Head of caudate nucleus (tissue), 42 donors: ENCODE results near the gene BST1.
A peak's percentile ranks its signal among the peaks of the same experiment; 100 is the strongest.
"Not testable (repeated sequence)": the region's sequence is repeated elsewhere in the genome, so short reads cannot be mapped to it uniquely, and the experiment has no call there.

ENCODE experiments used
- DNase-seq, 42 donors: peaks; one replicate each; pipeline versions ENCODE4 v3.0.0 to v3.0.0-alpha.2; 2020 to 2021; ENCODE audit warnings: mixed read lengths in 7 of 42
- intact Hi-C: fragments of 100-400 bp; cut with DNase I; formaldehyde crosslinking; loops from one replicate; pipeline ENCODE4 v1.15.0; 2022

The BST1 gene

GRCh38 chr4:15736514-15737050 lies 33.7 kb downstream of the BST1 start:
- intact Hi-C loops, result no loop called here
- no peak for DNase-seq

GRCh38 chr4:15737255-15737654 lies 34.4 kb downstream of the BST1 start:
- intact Hi-C loops, result no loop called here
- DNase-seq, result peak in 3 of 42 donors; percentile 7 to 22 (median 20)

- peak in 8 of 42 donors; percentile 6 to 58 (median 16) for DNase-seq
- intact Hi-C loops, result no loop called here
Observed at GRCh38 chr4:15738877-15739276, 36.0 kb downstream of the BST1 start.

- no peak for DNase-seq
- intact Hi-C loops, result no loop called here
Observed at GRCh38 chr4:15740764-15741404, 38.0 kb downstream of the BST1 start.

- intact Hi-C loops, result no loop called here
Observed at GRCh38 chr4:15742083-15742582, 39.3 kb downstream of the BST1 start.

GRCh38 chr4:15742637-15743036 lies 39.8 kb downstream of the BST1 start:
- no peak for DNase-seq

More at GRCh38 chr4:15742083-15742582, 39.3 kb downstream of the BST1 start:
- DNase-seq, result no peak

GRCh38 chr4:15744016-15744545 lies 41.2 kb downstream of the BST1 start:
- intact Hi-C loops, result no loop called here
- DNase-seq, result no peak

More at GRCh38 chr4:15742637-15743036, 39.8 kb downstream of the BST1 start:
- intact Hi-C loops, result no loop called here

- no peak for DNase-seq
- intact Hi-C loops, result no loop called here
Observed at GRCh38 chr4:15746110-15746509, 43.2 kb downstream of the BST1 start.

GRCh38 chr4:15749001-15749400 lies 46.1 kb downstream of the BST1 start:
- intact Hi-C loops, result no loop called here
- no peak for DNase-seq

- intact Hi-C loops, result no loop called here
- no peak for DNase-seq
Observed at GRCh38 chr4:15751153-15751552, 48.3 kb downstream of the BST1 start.

- no peak for DNase-seq
- intact Hi-C loops, result no loop called here
Observed at GRCh38 chr4:15753081-15753480, 50.2 kb downstream of the BST1 start.

GRCh38 chr4:15753786-15754185 lies 50.9 kb downstream of the BST1 start:
- no peak for DNase-seq
- intact Hi-C loops, result no loop called here

GRCh38 chr4:15754323-15754722 lies 51.5 kb downstream of the BST1 start:
- intact Hi-C loops, result no loop called here
- no peak for DNase-seq

GRCh38 chr4:15755321-15756155 lies 52.7 kb downstream of the BST1 start:
- DNase-seq, result no peak

GRCh38 chr4:15756361-15756861 lies 53.5 kb downstream of the BST1 start:
- intact Hi-C loops, result no loop called here
- no peak for DNase-seq

More at GRCh38 chr4:15755321-15756155, 52.7 kb downstream of the BST1 start:
- intact Hi-C loops, result no loop called here

GRCh38 chr4:15757054-15757453 lies 54.2 kb downstream of the BST1 start:
- intact Hi-C loops, result no loop called here
- no peak for DNase-seq

GRCh38 chr4:15758294-15758693 lies 55.4 kb downstream of the BST1 start:
- intact Hi-C loops, result no loop called here
- DNase-seq, result no peak

- DNase-seq, intact Hi-C loops: not testable (repeated sequence)
Observed at GRCh38 chr4:15762460-15762859, 59.6 kb downstream of the BST1 start.

- intact Hi-C loops, result no loop called here
- no peak for DNase-seq
Observed at GRCh38 chr4:15765391-15765790, 62.5 kb downstream of the BST1 start.
